GM18505 (cell line): Measurements from ENCODE around the gene LAPTM5.

Experiments
- ATAC-seq: cut with Tn5 transposase; IDR thresholded peaks from one replicate; pipeline ENCODE4 v1.9.1; 2021; ENCODE audit not compliant: unreplicated experiment
- POLR2A ChIP-seq: IDR thresholded peaks from 4 replicates; pipeline ENCODE4 v1.6.1; 2011; ENCODE audit warnings: borderline replicate concordance; ENCODE audit not compliant: insufficient read depth, insufficient read length; ENCODE audit errors: extremely low read depth

Gene LAPTM5

DNA sequence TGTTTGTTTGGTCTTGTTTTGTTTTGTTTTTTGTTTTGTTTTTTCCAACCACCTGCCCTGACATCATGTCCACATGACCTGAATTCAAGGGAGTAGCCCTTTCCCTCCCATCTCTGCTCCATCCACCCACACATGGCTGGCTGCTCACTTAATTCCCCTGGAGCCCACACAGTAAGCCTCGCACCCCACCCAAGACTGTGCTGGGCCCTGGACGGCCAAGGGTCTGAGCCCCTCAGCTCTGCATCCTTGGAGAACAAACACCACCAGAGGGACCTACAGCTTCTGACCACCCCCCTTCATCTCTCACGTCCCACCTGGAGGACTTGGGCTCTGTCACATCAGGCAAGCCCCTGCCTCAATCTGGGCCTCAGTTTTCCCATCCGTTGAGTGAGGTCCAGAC is 73.3 kb downstream of the LAPTM5 start:
- no peak for ATAC-seq
- TF ChIP-seq POLR2A: no peak

DNA sequence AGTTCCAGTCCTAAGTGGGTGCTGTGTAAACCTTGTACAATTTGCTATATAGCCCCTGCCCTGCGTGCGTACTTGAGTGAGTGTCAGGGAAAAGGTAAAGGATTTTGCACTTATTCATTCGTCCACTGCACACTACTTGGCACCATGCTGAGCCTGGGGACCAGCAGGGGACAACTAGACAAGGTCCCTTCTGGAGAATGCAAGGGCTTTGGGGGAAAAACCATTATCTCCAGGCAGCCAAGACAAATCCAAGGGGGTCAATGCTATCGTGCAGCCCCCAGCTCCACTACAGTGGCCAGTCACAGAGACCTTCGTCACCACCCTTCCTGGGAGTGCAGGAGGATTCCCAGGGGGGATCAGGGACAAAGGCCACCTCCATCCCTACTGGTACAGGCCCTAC is 73.9 kb downstream of the LAPTM5 start:
- TF ChIP-seq POLR2A: no peak
- no peak for ATAC-seq
